ENCODE results near the gene MYO5C.
"Not testable (repeated sequence)": the region's sequence is repeated elsewhere in the genome, so short reads cannot be mapped to it uniquely, and the experiment has no call there.

MYO5C gene

DNA sequence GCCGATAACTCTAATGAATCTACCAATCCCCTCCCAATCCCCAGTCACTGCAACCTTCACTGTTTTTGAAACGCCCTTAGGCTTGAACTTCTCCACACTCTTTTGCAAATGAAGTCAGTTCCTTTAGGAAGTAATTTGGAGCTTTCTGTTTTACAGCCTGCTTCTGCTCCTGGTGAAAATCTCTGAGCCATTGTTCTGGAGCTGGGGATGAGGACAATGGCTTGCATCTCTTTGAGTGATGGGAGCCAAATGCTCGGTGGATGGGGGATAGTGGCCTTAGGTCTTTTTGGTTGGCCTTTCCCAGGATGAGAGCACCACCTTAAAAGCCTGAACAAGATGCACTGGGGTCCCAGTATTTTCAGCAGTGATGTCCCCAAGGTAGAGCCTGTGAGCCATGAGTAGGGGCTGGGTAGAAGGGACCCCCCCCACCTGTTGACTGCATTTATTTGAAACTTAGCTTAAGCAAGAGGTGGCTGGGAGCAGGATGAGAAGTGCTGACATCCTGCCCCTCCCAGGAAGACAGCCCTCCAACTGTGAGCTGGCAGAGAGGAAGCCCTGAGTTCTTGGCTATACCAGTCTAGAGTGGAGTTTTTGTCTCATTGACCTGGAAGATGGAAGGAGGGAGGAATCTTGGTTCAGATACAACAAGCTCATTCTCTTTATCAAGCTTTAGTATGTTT is 7.6 kb upstream of the MYO5C start:
- no peak for DNase-seq

DNA sequence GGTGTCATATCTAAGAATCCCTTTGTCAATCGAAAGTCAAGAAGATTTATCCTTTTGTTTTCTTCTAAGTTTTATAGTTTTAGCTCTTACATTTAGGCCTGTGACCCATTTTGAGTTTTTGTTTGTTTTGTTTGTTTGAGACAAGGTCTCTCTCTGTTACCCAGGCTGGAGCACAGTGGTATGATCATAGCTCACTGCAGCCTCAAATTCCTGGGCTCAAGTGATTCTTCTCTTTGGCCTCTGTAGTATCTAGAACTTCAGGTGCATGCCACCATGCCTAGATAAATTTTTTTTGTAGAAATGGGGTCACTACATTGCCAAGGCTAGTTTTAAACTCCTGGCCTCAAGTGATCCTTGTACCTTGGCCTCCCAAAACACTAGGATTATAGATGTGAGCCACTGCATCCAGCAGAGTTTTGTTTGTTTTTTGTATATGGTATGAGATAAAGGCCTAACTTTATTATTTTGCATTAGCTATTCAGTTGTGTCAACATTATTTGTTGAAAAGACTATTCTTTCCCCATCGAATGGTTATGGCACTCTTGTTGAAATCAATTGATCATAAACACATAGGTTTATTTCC is 5.8 kb upstream of the MYO5C start:
- DNase-seq = no peak

DNA sequence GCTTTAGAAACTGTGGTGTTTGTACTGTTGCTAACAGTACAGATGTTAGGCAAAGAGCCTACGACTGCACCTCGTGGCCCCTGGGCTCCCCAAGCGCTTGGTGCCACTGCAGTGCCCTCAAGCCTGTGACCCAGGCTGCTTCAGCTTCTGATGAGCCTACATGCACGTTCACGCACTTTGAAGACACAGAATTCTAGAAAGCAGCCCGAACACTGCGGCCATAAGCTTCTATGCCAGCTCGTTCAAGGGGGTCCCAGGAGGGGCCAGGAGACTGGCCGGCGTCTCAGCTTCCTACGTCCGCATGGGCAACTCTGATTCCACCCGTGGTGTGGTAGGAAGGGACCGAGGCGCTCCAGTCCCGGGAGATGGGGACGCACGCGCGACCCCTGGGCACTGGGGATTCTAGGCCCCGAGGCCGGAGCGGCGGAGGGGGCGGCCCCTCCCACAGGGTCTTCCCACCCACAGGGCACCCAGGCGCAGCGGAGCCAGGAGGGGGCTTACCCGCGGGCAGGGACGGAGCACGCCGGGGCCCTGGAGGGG is 653 bp downstream of the MYO5C start:
- DNase-seq = no peak

DNA sequence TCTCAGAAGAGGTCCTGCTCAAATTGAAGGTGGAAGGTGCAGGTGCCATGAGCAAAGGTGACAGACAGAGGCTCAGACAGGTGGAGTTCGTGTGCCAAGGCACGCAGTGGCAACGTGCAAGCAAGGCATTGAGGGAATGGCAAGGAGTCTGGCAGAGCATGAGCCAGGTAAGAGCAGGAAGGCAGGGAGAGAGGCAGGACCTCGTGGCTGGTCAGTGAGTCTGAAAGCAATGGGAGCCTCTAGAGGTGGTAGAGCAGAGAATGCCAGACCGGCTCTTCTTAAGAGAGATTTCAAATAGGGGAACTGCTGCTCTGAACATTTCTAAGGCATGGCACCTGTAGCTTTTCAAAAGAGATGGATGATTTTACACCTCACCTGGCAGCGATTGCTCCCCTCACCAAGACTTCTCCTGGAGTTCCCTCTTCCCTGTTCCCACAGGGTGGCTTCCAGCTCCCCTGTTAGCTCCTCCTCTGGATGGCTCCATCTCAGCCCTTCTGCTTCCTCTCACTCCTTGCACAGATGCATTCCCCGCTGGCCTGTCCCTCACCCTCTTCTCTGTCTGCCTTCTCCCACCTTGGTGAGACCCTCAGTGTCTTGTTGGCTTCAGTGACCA is 2.7 kb downstream of the MYO5C start:
- DNase-seq = no peak

DNA sequence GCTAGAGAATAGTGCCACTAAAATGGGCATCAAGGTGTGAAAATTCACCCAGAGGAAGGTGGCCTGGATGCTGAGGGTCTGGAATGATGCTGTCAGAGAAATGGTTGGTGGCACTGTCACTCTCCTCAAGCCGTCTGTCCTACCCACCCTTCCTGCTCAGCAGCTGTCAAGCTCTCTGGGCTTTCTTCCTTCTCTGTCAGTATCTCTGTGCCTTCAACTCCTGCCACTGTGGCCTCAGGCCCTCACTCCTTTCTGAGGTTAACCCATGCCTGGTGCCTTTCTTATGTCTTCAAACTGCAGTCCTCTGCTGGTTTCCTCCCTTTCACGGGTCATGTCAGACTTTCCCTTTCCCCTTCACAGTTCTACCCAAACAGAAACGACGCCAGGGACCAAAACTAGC is 4.4 kb downstream of the MYO5C start:
- no peak for DNase-seq

DNA sequence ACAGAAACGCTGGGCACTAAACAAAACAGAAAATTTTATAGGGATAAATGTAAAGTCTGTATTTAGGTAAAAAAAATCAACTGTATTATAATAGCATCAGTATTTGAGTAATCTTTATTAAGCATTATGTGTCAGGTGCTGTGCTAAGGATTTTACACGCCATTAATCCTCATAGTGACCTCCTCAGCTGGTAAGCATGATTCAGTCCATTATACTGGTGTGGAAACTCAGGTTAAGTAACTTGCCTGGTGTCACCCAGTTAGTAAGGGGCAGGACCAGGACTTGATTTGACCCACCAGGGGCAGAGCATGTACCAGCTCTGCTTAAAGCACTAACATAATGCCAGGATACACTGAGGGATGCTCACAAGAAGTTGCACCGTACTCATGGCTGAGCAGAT is 4.8 kb downstream of the MYO5C start:
- no peak for DNase-seq

DNA sequence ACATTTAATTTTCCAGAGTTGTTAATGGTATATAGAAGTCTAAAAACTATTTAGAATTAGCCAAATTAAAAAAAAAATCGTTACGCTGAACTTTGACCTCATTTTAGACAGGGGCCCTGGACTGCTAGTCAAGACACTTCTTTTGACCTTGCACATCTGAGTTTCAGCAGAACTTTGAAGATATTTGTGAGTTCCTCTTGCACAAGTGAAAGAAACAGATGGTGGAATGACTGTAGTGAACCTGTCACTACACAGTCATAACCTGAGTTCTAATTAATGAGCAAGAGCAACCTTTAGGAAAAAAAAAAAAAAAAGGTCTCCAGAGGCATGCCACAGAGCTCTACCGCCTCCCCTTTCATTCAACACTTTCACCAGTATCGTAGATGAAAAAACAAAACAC is 5.3 kb downstream of the MYO5C start:
- no peak for DNase-seq

DNA sequence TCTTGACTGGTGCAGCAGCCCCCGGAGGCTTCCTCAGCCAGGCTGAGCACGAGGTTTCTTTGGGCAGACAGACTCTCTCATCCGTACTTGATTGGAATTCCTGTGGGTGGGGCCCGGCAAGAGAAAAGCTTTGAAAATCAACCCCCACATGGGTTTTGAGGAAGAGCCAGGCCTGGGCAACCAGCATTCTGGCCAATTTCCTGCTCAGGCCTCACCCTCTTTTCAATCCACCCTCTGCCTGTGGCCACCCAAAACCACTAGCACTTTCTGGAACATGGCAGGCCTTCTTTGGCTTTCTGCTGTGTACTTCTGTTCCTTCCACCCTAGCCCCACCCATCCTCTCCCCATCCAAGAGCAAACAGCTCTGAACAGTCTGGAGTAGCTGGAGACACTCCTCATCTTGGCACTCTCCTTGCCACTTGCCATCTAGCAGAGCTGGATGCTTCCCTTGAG is 5.9 kb downstream of the MYO5C start:
- no peak for DNase-seq

DNA sequence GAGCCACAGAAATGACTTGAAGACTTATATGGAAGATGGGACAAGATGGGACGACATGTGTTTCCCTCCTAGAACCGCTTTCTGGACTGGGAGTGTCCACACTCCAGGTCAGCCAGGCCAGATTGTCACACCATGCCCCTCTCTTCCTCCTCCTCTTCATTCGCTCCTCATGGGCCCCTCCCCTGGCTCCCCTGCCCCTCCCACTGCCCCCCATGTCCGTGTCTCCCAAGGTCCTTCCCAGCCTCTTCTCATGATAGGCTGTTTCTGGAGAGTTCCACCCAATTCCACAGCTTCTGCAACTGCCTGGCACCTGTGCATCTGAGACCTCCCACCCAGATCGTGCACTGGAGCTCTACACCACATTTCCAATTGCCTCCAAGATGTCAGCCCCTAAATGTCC is 6.6 kb downstream of the MYO5C start:
- DNase-seq = no peak

DNA sequence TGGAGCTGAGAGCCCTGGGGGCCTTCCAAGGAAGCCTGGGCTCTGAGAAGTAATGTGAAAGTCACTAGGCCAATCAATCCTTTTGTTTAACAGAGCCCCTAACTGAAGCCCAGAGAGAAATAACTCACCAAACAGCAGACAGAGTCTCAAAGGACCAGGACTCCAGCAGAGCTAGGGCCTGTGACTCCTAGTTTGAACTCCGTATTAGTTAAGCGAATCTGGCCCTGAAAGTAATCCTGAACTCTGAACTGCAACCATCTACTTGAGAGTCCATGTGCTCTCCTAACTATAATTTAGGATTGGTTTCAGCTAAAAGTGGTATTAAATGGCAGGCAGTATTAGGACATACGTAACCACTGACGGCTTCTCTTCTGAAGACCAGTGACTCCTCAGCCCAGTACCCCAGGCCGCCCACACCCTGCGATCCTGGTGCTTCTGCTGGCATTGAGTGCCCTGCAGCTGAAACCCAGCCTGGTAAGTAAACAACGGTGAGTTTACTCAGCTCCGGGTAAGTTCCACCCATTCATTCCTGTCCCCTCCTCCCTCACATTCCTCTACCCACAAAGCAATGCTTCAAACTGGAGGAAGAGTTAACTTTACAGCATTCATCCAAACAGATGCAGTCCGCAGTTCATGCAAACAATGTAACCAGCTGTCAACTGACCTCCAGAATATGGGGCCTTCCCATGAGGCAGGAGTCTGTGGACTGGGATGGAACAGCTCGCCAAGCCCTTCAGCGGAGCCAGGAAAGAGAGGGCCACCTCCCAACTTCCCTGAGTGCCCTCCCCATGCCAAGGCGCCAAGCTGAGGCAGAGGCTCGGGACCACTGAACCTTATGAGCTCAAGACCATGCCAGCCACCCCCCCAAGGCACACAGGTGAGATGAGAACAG is 7.3 kb downstream of the MYO5C start:
- no peak for DNase-seq

DNA sequence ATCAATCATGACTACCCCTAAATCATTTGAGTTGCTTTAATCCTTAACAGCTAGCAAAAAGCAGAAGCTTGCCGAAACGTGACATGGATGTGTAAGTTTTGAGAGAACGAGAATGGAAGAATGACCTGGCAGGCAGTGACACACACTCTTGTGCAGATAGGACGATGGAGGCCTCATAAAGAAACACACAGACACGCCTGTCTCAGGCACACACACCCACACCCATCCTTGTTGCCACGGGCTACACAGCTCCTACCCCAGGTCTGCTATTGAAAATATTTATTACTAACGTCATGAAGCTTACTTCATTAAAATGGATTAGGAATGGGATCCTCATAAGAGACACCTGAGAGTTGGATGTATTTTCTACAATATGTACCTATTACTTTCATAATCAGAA is 8.5 kb downstream of the MYO5C start:
- DNase-seq = no peak

DNA sequence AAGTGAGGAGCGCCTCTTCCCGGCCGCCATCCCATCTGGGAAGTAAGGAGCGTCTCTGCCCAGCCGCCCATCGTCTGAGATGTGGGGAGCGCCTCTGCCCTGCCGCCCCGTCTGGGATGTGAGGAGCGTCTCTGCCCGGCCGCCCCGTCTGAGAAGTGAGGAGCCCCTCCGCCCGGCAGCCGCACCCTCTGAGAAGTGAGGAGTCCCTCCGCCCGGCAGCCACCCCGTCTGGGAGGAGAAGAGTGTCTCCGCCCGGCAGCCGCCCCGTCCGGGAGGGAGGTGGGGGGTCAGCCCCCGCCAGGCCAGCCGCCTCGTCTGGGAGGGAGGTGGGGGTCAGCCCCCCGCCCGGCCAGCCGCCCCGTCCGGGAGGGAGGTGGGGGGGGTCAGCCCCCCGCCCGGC is 9.7 kb downstream of the MYO5C start:
- DNase-seq = not testable (repeated sequence)

DNA sequence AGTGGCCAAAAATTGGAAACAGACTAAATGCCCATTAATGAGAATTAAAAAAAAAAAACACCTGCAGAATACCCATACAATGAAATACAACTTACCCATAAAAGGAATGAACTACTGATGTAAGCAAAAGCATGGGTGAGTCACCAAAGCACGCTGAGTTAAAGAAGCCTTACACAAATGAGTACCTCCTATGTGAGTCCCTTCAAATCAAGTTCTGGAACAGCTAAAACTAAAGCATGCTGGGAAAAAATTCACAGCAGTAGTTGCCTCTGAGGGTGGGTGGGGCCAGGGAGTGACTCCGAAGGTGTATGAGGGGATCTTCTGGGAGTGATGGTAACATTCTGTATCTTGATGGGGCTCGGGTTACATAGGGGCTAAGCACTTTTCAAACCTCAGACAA is 11.4 kb downstream of the MYO5C start:
- peak; percentile 3 for DNase-seq

DNA sequence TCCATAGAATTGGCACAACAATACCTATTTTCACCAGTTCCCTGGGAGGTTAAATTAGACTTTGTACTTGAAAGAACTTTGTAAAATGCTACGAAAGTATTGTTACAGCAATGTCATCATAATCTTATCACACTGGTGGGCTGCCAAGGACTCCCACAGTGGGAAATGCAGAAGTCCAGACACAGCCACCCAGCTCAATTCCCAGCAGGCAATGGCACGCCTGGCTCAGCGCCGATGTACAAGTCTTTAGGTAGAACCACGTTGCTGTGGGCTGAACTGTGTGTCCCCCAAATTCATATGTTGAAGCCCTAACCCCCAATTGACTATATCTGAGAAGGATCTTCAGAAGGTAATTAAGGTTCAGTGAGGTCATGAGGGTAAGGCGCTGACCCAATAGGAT is 12.3 kb downstream of the MYO5C start:
- no peak for DNase-seq

DNA sequence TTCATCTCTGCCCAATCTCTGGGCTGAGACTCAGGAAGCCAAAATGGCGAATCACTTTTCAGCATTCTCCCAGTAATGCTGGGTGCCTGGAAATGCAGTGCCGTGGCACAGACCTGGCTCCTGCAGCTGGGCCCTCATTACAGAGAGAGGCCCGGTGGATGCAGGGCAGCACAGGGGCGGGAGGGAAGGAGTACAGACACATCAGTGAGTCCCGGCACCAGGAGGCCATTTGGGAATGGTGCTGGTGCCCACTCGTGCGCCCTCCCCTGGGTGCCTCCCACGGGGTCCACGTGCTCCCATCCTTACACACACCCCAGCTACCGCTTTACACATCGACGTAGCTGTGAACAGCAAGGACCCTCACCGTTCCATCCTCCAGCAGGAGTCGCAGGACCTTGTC is 13.2 kb downstream of the MYO5C start:
- DNase-seq = no peak

DNA sequence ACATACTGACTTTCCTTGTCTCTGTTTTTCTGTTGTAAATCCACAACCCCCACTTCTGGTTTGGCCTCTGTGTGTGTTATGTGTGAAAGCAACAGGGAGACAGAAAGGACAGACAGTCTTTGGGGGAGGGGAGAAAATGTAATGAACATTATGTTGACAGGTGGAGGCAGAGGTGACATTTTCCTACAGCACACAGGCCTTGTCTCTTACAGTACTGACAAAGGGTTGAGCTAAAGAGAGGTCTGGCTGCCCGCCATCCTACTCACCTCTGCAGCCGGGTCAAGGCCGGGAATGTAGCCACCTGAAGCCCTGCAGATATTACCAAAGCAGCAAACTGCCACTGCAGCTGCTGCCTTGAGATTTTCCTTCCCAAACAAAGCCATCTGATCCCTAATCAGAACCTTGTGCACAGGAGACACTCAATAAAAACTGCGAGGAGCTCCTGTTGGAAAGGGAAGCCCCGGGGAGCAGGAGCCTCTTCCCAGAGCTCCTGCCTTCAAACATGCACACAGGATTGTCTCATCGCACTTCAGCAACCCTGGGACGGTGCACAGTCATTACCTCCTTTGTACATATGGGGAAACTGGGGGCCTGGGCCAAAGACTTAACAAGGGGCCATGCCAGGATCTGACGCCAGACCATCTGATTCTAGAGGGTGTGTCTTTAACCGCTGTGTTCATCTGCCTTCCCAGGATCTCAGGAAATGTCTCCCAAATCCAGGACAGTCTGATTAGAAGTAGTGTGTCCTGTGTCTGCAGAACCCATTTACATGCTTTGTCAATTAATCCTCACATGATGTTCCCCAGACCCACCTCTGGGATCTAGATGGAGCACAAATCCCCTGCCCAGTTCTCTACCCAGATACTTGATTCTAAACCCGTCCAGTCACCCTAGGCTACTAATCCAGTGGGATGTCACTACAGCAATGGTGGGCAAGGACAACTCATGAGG is 14.2 kb downstream of the MYO5C start:
- no peak for DNase-seq

DNA sequence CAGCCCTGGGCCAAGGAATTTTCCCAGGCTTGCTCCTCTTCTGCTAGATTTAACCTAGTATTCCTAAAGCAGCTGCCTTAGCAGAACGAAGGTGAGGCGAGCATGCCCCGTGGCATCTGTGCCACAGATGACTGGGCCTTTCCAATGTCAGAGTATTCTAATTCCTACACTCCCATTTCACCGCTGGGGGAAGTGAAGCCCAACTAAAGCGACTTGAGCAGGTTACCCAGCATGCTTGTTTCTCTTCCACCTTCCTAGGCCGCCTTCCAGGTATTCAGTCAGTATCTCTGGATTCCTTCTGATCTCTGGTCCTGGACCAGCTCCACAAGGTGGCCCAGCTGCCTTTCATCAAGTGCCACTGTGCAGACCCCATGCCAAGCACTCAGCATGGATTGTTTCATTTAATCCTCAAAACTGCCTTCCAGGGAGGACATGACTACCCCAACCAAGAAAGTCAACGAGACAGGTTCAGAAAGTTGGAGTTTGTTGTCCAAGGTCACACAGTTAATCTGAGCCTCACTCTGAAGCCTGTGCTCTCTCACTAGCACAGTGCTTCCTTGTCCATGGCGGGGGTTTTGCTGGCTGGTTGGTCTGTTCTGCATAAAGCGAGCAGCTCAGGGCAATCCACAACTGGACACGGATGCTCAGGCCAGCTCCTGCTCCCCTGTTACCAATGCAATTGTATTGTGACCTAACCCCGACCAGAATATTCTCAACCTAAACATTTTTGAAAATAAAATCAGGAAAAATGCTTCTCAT is 15.1 kb downstream of the MYO5C start:
- DNase-seq = no peak

DNA sequence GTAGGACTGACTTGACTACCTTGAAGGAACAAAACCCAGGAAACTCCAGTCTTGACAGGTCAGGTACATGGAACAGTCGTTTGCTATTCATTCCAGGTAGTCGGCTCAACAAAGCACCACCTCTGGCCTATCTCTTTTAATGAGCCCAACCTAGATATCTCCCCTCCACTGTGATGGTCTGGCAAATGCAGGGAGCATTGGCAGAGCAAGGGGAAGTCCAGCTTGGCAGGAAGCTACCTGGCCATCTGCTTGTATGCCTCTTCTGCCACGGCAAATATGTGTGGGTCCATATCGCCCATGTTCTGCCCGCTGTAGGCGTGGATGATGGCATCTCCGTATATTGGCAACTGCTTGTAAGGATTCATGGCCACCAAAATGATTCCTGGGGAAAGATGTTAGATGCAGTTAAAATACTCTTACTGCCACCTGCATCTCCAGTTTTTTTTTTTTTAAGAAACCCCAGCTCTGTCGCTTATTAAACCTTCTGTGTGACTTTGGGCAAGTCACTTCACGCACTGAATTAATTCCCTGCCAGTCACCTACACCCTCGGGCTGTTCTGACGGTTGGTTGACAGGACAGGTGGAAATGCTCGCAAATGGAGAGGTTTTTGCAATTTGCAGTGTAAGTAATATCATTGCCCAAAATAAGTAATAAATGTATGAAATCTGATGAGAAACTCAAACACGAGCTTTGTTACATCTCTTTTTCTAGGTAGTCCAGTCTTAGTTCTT is 16.8 kb downstream of the MYO5C start:
- no peak for DNase-seq

DNA sequence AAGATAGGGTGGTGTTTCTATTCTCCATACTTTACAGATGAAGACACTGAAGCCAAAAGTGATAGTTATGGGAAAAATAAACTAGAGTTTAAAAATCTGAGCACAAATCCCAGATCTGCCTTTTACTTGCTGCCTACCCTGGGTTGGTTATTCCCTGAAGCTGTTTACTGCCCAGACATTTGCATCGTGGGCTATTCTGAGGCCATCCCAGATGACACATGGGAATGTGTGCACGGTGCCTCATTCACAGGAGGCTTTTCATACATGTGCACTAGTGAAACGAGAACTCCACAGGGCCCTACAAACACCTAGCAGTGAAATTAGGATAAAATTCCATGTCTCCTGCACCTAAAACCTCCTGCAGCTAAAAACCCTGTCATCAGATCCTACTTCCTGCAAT is 17.5 kb downstream of the MYO5C start:
- DNase-seq = no peak

DNA sequence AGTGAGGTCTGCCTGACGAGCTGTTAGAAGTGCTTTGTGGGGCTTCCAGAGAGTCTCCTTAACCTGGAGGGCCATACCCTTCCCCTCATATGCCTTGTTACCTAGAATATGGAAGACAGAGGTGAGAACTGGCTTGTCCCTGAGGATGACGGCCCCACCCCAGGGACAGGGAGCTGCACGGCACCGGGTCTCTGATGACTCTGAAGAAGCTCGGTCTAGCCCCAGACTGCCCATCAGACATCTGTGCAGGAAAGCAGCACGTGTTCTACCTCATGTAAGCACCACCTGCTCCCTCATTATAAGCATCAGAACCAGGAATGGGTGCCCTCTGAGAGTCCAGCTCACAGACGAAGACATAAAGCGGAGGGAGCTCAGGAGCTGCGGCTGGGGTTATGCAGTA is 18.0 kb downstream of the MYO5C start:
- no peak for DNase-seq
